Heart right ventricle (tissue), 16 donors: ENCODE data around the gene C3AR1. TPM values are rescaled to one million over a fixed set of nuclear protein-coding genes. Genes with fewer than 3 reads are reported as not detected.

Experiments used
- ATAC-seq, 8 donors: fragments of 200-7000 bp; cut with Tn5 transposase; one replicate each; pipeline ENCODE4 v1.9.1; 2020; ENCODE audit warnings: mild to moderate bottlenecking in 8 of 8, moderate library complexity in 8 of 8, moderate number of reproducible peaks in 1 of 8
- DNase-seq, 2 donors: peaks; one replicate each; pipeline ENCODE4 v3.0.0-alpha.2; 2020
- H3K27ac ChIP-seq, 10 donors: fragments of 200-600 bp; sonication (generic) in 2 of 10; one replicate each; pipeline versions ENCODE4 v1.5.0 to v1.8.0; 2020 to 2022; ENCODE audit warnings: mild to moderate bottlenecking in 3 of 10
- H3K27me3 ChIP-seq, 7 donors: fragments of 200-600 bp; one replicate each; pipeline ENCODE4 v1.8.0; 2021 to 2022; ENCODE audit warnings: mild to moderate bottlenecking in 2 of 7
- H3K36me3 ChIP-seq, 9 donors: fragments of 200-600 bp; sonication (generic) in 1 of 9; one replicate each; pipeline versions ENCODE4 v1.5.0 to v1.8.0; 2020 to 2022; ENCODE audit warnings: mild to moderate bottlenecking in 2 of 9
- H3K4me1 ChIP-seq, 9 donors: fragments of 200-600 bp; sonication (generic) in 1 of 9; one replicate each; pipeline versions ENCODE4 v1.5.0 to v1.8.0; 2020 to 2022; ENCODE audit warnings: mild to moderate bottlenecking in 4 of 9
- H3K4me3 ChIP-seq, 10 donors: fragments of 200-600 bp; sonication (generic) in 2 of 10; one replicate each; pipeline versions ENCODE4 v1.5.0 to v1.8.0; 2020 to 2022; ENCODE audit warnings: mild to moderate bottlenecking in 7 of 10, moderate library complexity in 2 of 10
- H3K9me3 ChIP-seq, 11 donors: fragments of 200-600 bp in 10 of 11; sonication (generic) in 2 of 11; one replicate each; pipeline versions ENCODE4 v1.5.0 to v1.8.0; 2013 to 2022; ENCODE audit warnings: mild to moderate bottlenecking in 2 of 11, control low read depth in 1 of 11, moderate library complexity in 1 of 11
- CTCF ChIP-seq, 9 donors: fragments of 200-600 bp; sonication (generic) in 2 of 9; IDR thresholded peaks; one replicate each; pipeline versions ENCODE4 v1.5.0 to v1.8.0; 2021 to 2022; ENCODE audit warnings: antibody characterized with exemption in 9 of 9, mild to moderate bottlenecking in 5 of 9, moderate library complexity in 1 of 9
- WGBS, 2 donors: extraction: QIAGEN DNeasy Blood & Tissue Kit; methylation state at CpG; one replicate each; pipeline ENCODE4 v1.1.7; 2013; ENCODE audit warnings: inconsistent platforms in 1 of 2; 5-methylcytosine and 5-hydroxymethylcytosine counted together
- intact Hi-C, 10 donors: fragments of 100-400 bp; cut with DNase I; formaldehyde crosslinking; loops; one replicate each; pipeline versions ENCODE4 v1.11.1 to v1.14.2; 2022
- polyA plus RNA-seq, 2 donors: library from polyadenylated mRNA; stranded (reverse); fragments of 200-250 nt; gene quantifications; one replicate each; pipeline ENCODE4 v1.2.3, GENCODE V29; 2013
- total RNA-seq, 10 donors: library from RNA; stranded (reverse); fragmentation: NEBNext Ultra II Directional in 3 of 10; extraction: Animal tissue kit (Norgen Biotek cat#: 25700) in 3 of 10; gene quantifications; one replicate each; pipeline versions ENCODE4 v1.2.1 to v1.2.4, GENCODE V29; 2021 to 2023
- donor health status: Arrhythmogenic right ventricular cardiomyopathy.
- donor health status: ischemic (EF 13 %, LVEDD 7.1; RV severe dilation, severe dysfunction).
- donor health status: healthy with polysubstance abuse.
- donor health status: DM: no; HTN: yes; CAD: no.
- donor health status: DM: no; HTN: no; CAD: no.
- donor health status: ischemic (EF 25% LVEDD 6.9; RV normal size, moderate dysfunction).
- donor health status: ischemic (EF 25% LVEDD 5.7; RV mildly dilated, moderate dysfunction).
- donor health status: healthy.
- donor health status: DM: yes; HTN: yes; CAD: no.
- donor health status: Ischemic cardiomyopathy.
- donor health status: ischemic (EF 35%, LVEDD 5.7; RV mildly dilated, moderate dysfunction).
- donor health status: nonischemic (EF 11% LVEDD 7.7; RV severe dilation, severe dysfunction).
- donor health status: DM: yes; HTN: yes; CAD: no.
- donor health status: PGD.
- donor health status: ischemic (EF 29% LVEDD 5.4; RV normal size, mild dysfunction).
- donor health status: nonischemic (EF 23%, LVEDD 6.1; RV moderate dilation, normal function).

Gene C3AR1
- total and polyA plus RNA-seq, 12 donors, result 1.1 to 26.5 (median 3.8) TPM

- Histone ChIP-seq H3K9me3 (no peaks in the 10 kb centered on the region), H3K4me1 (peaks cover 0 to 61% (median 0%) of the 10 kb centered on the region in 9 donors), H3K4me3 (no peak overlapping the region), H3K27ac (peak overlapping the region in 3 of 10 donors; percentile 27 to 61 (median 52)), H3K27me3 (no peaks in the 10 kb centered on the region), H3K36me3 (peaks cover 2 to 88% (median 47%) of the 10 kb centered on the region in 9 donors)
- WGBS, 2 donors, result 71 to 77% methylated on average over 7 of the region's 7 CpGs
- intact Hi-C loops, result loop anchor here in 1 of 10 donors (2.0 kb wide), 1 partner anchor 60 kb away; no protein-coding TSS in a partner anchor
- no peak for TF ChIP-seq CTCF (IDR thresholded peaks at IDR 0.05)
- ATAC-seq, result peak in 3 of 8 donors; percentile 34 to 57 (median 54)
- no peak for DNase-seq
These were observed 13.5 kb downstream of the C3AR1 start for GRCh38 chr12:8052679-8053078.

GRCh38 chr12:8050600-8051250 lies 15.4 kb downstream of the C3AR1 start:
- Histone ChIP-seq H3K4me1 (peaks cover 0 to 56% (median 5%) of the 10 kb centered on the region in 9 donors), H3K36me3 (peaks cover 2 to 97% (median 64%) of the 10 kb centered on the region in 9 donors), H3K27ac (peak overlapping the region in 1 of 10 donors; percentile 61), H3K4me3 (no peak overlapping the region), H3K27me3 (no peaks in the 10 kb centered on the region), H3K9me3 (no peaks in the 10 kb centered on the region)
- ATAC-seq (no peak), DNase-seq (no peak)
- intact Hi-C loops, result no loop called here
- TF ChIP-seq CTCF (IDR thresholded peaks at IDR 0.05), result no peak
- 83 to 92% methylated on average over 7 of the region's 7 CpGs for WGBS, 2 donors

- ATAC-seq, result no peak
- H3K4me3 ChIP-seq, result no peak overlapping the region
- H3K27ac ChIP-seq, result no peak overlapping the region
- WGBS, 2 donors, result 86 to 87% methylated on average over 4 of the region's 4 CpGs
- intact Hi-C loops, result loop anchor here in 1 of 10 donors (5.0 kb wide), 1 partner anchor 33 kb away; the partner anchor contains the start of gene NECAP1
- H3K27me3 ChIP-seq, result no peaks in the 10 kb centered on the region
- no peak for TF ChIP-seq CTCF (IDR thresholded peaks at IDR 0.05)
- H3K4me1 ChIP-seq, result peaks cover 0 to 39% (median 5%) of the 10 kb centered on the region in 9 donors
- DNase-seq, result no peak
- H3K36me3 ChIP-seq, result peaks cover 2 to 97% (median 69%) of the 10 kb centered on the region in 9 donors
- no peaks in the 10 kb centered on the region for H3K9me3 ChIP-seq
These were observed 17.3 kb downstream of the C3AR1 start for GRCh38 chr12:8048906-8049305.

- H3K4me3 ChIP-seq, result no peak overlapping the region
- intact Hi-C loops, result loop anchor here in 1 of 10 donors (5.0 kb wide), 1 partner anchor 34 kb away; the partner anchor contains the start of gene NECAP1
- no peaks in the 10 kb centered on the region for H3K9me3 ChIP-seq
- H3K4me1 ChIP-seq, result peaks cover 0 to 29% (median 5%) of the 10 kb centered on the region in 9 donors
- ATAC-seq (peak in 2 of 8 donors; percentile 16 to 29), DNase-seq (no peak)
- H3K36me3 ChIP-seq, result peaks cover 2 to 97% (median 74%) of the 10 kb centered on the region in 9 donors
- H3K27ac ChIP-seq, result no peak overlapping the region
- no peak for TF ChIP-seq CTCF (IDR thresholded peaks at IDR 0.05)
- H3K27me3 ChIP-seq, result no peaks in the 10 kb centered on the region
- 91 to 95% methylated on average over 5 of the region's 5 CpGs for WGBS, 2 donors
These were observed 18.3 kb downstream of the C3AR1 start for GRCh38 chr12:8047842-8048241.
